B cell (primary cell): Measurements from ENCODE around the gene PINK1. TPM values are rescaled to one million over a fixed set of nuclear protein-coding genes. Genes with fewer than 3 reads are reported as not detected.

Experiments
- ATAC-seq: fragments of 200-7000 bp; cut with Tn5 transposase; one replicate; pipeline ENCODE4 v1.10.0; 2021; ENCODE audit warnings: low read depth, mild to moderate bottlenecking, moderate number of reproducible peaks, moderate library complexity
- CTCF ChIA-PET: fragments of 350-600 bp; sonication (Branson Sonifier 250); formaldehyde crosslinking; loops from one replicate; lab custom pipeline; 2021; ENCODE audit warnings: antibody characterized with exemption, inconsistent platforms; lab: Charles Lee
- POLR2A ChIA-PET: fragments of 350-600 bp; sonication (Branson Sonifier 250); formaldehyde crosslinking; loops from one replicate; lab custom pipeline; 2021; ENCODE audit warnings: antibody characterized with exemption; lab: Charles Lee
- DNase-seq: peaks from one replicate; pipeline ENCODE4 v3.0.0; 2013
- H2AFZ ChIP-seq: 2 replicates; pipeline ENCODE4 v1.6.1; 2012; ENCODE audit warnings: mild to moderate bottlenecking, low read depth, low read length; ENCODE audit not compliant: insufficient read depth, poor library complexity, severe bottlenecking
- H3K27ac ChIP-seq, 2 donors: 1 replicate in 1 of 2; 2 replicates in 1 of 2; pipeline ENCODE4 v1.5.1; 2012 to 2013; ENCODE audit warnings: low read length in 2 of 2, mild to moderate bottlenecking in 2 of 2, moderate library complexity in 1 of 2
- H3K27me3 ChIP-seq, 4 experiments: fragments of 200-600 bp in 1 of 4; sonication (generic) in 1 of 4; replicated peaks in 1 of 4; 1 replicate in 2 of 4; 2 replicates in 2 of 4; pipeline versions ENCODE4 v1.6.1 to v1.7.0; 2013 to 2016; ENCODE audit warnings: low read length in 3 of 4, mild to moderate bottlenecking in 2 of 4, mixed read lengths in 1 of 4, moderate library complexity in 1 of 4; ENCODE audit not compliant: insufficient read depth in 4 of 4, control insufficient read depth in 3 of 4; ENCODE audit errors: control extremely low read depth in 1 of 4
- H3K36me3 ChIP-seq, 2 experiments: replicated peaks in 1 of 2; 1 replicate in 1 of 2; 2 replicates in 1 of 2; pipeline versions ENCODE4 v1.6.1 to v1.7.1; 2013; ENCODE audit warnings: low read length in 1 of 2; ENCODE audit not compliant: insufficient read depth in 2 of 2, control insufficient read depth in 1 of 2; ENCODE audit errors: control extremely low read depth in 1 of 2, extremely low read depth in 1 of 2
- H3K4me1 ChIP-seq, 2 donors: fragments of 200-600 bp in 1 of 2; sonication (generic) in 1 of 2; 1 replicate in 1 of 2; 2 replicates in 1 of 2; pipeline versions ENCODE4 v1.5.1 to v1.6.1; 2013 to 2017; ENCODE audit warnings: low read length in 2 of 2; ENCODE audit not compliant: control insufficient read depth in 2 of 2, insufficient read depth in 2 of 2
- H3K4me2 ChIP-seq: replicated peaks from 2 replicates; pipeline ENCODE3; 2012; ENCODE audit warnings: mild to moderate bottlenecking, low read depth, low read length; ENCODE audit not compliant: poor library complexity, severe bottlenecking
- H3K4me3 ChIP-seq, 5 experiments: fragments of 200-600 bp in 1 of 5; sonication (generic) in 1 of 5; 1 replicate in 3 of 5; 2 replicates in 2 of 5; pipeline versions ENCODE4 v1.5.1 to v1.7.0; 2011 to 2016; ENCODE audit warnings: low read length in 4 of 5, mild to moderate bottlenecking in 4 of 5, low read depth in 2 of 5, control low read depth in 1 of 5, moderate library complexity in 1 of 5; ENCODE audit not compliant: insufficient read depth in 1 of 5; ENCODE audit errors: control extremely low read depth in 1 of 5, extremely low read depth in 1 of 5
- H3K79me2 ChIP-seq: fragments of 200-600 bp; sonication (generic); one replicate; pipeline ENCODE4 v1.6.0; 2016; ENCODE audit warnings: low read length; ENCODE audit not compliant: control insufficient read depth, insufficient read depth
- H3K9ac ChIP-seq: fragments of 200-600 bp; sonication (generic); 2 replicates; pipeline ENCODE4 v1.6.1; 2017; ENCODE audit warnings: mild to moderate bottlenecking, low read length, moderate library complexity
- H3K9me3 ChIP-seq, 3 donors: one replicate each; pipeline versions ENCODE4 v1.6.1 to v1.7.1; 2013; ENCODE audit warnings: low read length in 2 of 3; ENCODE audit not compliant: control insufficient read depth in 2 of 3, insufficient read depth in 1 of 3; ENCODE audit errors: control extremely low read depth in 1 of 3
- H4K20me1 ChIP-seq: 2 replicates; pipeline ENCODE4 v1.6.0; 2012; ENCODE audit warnings: mild to moderate bottlenecking, low read length; ENCODE audit not compliant: insufficient read depth, control insufficient read depth, poor library complexity, severe bottlenecking
- H3K27ac Mint-ChIP-seq: one replicate; pipeline ENCODE4 v1.8.0; 2021; ENCODE audit warnings: mixed read lengths
- H3K27me3 Mint-ChIP-seq: one replicate; pipeline ENCODE4 v1.8.0; 2021; ENCODE audit warnings: mixed read lengths
- H3K4me1 Mint-ChIP-seq: one replicate; pipeline ENCODE4 v1.8.0; 2021; ENCODE audit warnings: mixed read lengths
- H3K4me3 Mint-ChIP-seq: one replicate; pipeline ENCODE4 v1.8.0; 2021; ENCODE audit warnings: mixed read lengths
- H3K9me3 Mint-ChIP-seq: one replicate; pipeline ENCODE4 v1.8.0; 2022; ENCODE audit warnings: mixed read lengths; ENCODE audit not compliant: insufficient read depth
- EZH2 ChIP-seq: IDR thresholded peaks from 2 replicates; pipeline ENCODE4 v1.6.1; 2012; ENCODE audit warnings: borderline replicate concordance, low read depth, mild to moderate bottlenecking, moderate library complexity, low read length; ENCODE audit not compliant: insufficient read depth, poor library complexity, severe bottlenecking
- WGBS: methylation state at CpG from one replicate; pipeline ENCODE4 v1.1.5; 2013; ENCODE audit warnings: missing lambda C conversion rate; ENCODE audit not compliant: insufficient coverage; 5-methylcytosine and 5-hydroxymethylcytosine counted together
- intact Hi-C: fragments of 100-400 bp; cut with micrococcal nuclease; formaldehyde crosslinking; loops from one replicate; pipeline ENCODE4 v1.10.0; 2022
- polyA plus RNA-seq: library from polyadenylated mRNA; depleted of rRNA; stranded (reverse); fragments of >200 nt; gene quantifications from 2 replicates; pipeline ENCODE4 v1.2.3, GENCODE V29; 2012
- total RNA-seq, 2 donors: library from RNA; stranded (reverse); fragments of 120-200 nt in 1 of 2; gene quantifications; 1 replicate in 1 of 2; 2 replicates in 1 of 2; pipeline versions ENCODE4 v1.2.3 to v1.2.4, GENCODE V29; 2013 to 2022
- TF ChIP-seq, protein P1 (sequence below): fragments of 200-600 bp; IDR thresholded peaks from one replicate; pipeline ENCODE4 v1.8.0; 2022; ENCODE audit warnings: antibody characterized with exemption, mild to moderate bottlenecking

Gene PINK1
- total and polyA plus RNA-seq, 2 donors (not counting 1 experiment from before 2014, with no cell fraction given) = 5.8 to 14.3 TPM

DNA sequence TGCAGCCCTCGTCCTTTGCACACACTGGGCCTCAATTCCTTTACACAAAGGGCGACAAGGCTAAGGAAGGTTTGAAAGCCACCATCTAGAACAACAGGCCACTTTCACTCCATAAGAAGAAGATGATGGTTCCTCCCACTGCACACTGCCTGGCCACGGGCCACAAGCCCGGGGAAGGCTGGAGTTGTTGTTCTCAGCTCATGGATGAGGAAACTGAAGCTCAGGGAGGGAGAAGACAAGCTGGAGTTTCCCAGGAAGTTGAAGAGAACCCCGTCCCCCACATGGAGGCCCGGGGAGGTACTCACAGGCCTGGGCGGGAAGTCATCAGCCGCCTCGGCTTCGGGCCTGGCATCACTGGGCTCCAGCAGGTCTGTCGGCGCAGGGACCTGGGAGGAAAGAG is 52.5 kb downstream of the PINK1 start:
- ChIA-PET CTCF (no interaction called here), POLR2A (no interaction called here)
- Histone ChIP-seq H3K36me3 (no peaks in the 10 kb centered on the region), H3K4me1 (peaks cover 5 to 11% of the 10 kb centered on the region in 2 donors), H3K79me2 (no peaks in the 10 kb centered on the region), H3K4me2 (no peak overlapping the region), H3K27ac (no peak overlapping the region), H2AFZ (no peak overlapping the region), H3K9me3 (no peaks in the 10 kb centered on the region), H3K4me3 (no peak overlapping the region), H4K20me1 (no peaks in the 10 kb centered on the region), H3K27me3 (peaks cover 0 to 12% (median 0%) of the 10 kb centered on the region in 4 experiments), H3K9ac (no peak overlapping the region)
- TF ChIP-seq EZH2 = no peak
- TF ChIP-seq, protein P1, sequence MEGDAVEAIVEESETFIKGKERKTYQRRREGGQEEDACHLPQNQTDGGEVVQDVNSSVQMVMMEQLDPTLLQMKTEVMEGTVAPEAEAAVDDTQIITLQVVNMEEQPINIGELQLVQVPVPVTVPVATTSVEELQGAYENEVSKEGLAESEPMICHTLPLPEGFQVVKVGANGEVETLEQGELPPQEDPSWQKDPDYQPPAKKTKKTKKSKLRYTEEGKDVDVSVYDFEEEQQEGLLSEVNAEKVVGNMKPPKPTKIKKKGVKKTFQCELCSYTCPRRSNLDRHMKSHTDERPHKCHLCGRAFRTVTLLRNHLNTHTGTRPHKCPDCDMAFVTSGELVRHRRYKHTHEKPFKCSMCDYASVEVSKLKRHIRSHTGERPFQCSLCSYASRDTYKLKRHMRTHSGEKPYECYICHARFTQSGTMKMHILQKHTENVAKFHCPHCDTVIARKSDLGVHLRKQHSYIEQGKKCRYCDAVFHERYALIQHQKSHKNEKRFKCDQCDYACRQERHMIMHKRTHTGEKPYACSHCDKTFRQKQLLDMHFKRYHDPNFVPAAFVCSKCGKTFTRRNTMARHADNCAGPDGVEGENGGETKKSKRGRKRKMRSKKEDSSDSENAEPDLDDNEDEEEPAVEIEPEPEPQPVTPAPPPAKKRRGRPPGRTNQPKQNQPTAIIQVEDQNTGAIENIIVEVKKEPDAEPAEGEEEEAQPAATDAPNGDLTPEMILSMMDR = no peak
- Mint-ChIP-seq H3K4me3 (no peak overlapping the region), H3K27me3 (peaks cover 16% of the 10 kb centered on the region), H3K27ac (no peak overlapping the region), H3K9me3 (no peaks in the 10 kb centered on the region), H3K4me1 (no peaks in the 10 kb centered on the region)
- WGBS = 96% methylated on average over 3 of the region's 12 CpGs
- DNase-seq = no peak
- intact Hi-C loops = no loop called here
- ATAC-seq = no peak

DNA sequence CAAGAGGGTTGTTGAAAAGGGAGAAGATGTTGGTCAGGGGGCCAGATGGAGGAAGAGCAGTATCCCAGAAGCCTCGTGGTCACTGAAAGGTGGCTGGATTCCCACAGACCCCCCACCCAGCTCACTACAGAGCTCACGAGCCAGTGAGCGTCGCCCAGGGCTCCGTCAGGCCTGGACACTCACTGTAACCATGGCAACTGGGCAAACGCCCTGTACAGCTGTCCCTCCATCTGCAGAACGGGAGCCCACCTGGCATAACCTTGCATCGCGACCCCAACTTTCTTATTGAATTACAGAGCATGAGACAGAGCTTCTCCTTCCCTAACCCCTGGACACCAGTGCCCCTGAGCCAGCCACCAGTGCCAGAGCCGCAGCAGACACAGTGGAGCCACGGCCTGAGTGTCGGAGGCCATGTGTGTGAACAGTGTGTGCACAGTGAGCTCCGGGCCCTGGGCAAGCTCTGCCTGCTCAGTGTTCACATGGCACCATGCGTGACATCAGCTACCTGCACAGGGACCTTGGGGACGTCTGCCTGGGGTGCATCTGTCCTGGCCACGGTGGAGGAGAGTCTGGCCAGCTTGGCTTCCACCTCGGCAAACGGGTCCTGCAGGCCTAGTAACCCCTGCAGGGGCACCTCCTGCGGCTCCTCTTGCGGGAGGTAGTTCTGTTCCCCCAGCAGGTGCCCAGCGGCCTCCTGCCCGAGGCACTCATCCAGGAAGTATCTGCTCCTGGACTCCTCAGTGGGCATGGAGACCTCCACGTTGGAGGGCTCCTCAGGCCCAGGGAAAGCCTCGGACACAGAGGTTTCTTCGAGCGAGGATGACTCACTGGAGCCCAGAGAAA is 53.8 kb downstream of the PINK1 start:
- H3K79me2 ChIP-seq = no peaks in the 10 kb centered on the region
- no peaks in the 10 kb centered on the region for H4K20me1 ChIP-seq
- H3K4me1 ChIP-seq = peaks cover 5 to 11% of the 10 kb centered on the region in 2 donors
- H3K4me2 ChIP-seq = no peak overlapping the region
- intact Hi-C loops = no loop called here
- no peaks in the 10 kb centered on the region for H3K4me1 Mint-ChIP-seq
- no peaks in the 10 kb centered on the region for H3K9me3 Mint-ChIP-seq
- no peak for TF ChIP-seq EZH2
- TF ChIP-seq, protein P1 = no peak
- H2AFZ ChIP-seq = no peak overlapping the region
- H3K36me3 ChIP-seq = no peaks in the 10 kb centered on the region
- no peak overlapping the region for H3K27ac ChIP-seq
- no peak overlapping the region for H3K9ac ChIP-seq
- ATAC-seq (no peak), DNase-seq (no peak)
- ChIA-PET POLR2A (no interaction called here), CTCF (interaction anchor here (1.1 kb wide), 1 partner anchor 10 kb away, joined by 3 read pairs; no protein-coding TSS in a partner anchor)
- H3K27me3 Mint-ChIP-seq = peaks cover 13% of the 10 kb centered on the region
- no peak overlapping the region for H3K27ac Mint-ChIP-seq
- no peak overlapping the region for H3K4me3 Mint-ChIP-seq
- no peak overlapping the region for H3K4me3 ChIP-seq
- peaks cover 0 to 12% (median 0%) of the 10 kb centered on the region in 4 experiments for H3K27me3 ChIP-seq
- 87% methylated on average over 26 of the region's 26 CpGs for WGBS
- no peaks in the 10 kb centered on the region for H3K9me3 ChIP-seq
